Activated T-cell treated with anti-CD3 and anti-CD28 coated beads for 24 hours (primary cell): Measurements from ENCODE around the gene SLC31A1.
"Not testable (repeated sequence)": the region's sequence is repeated elsewhere in the genome, so short reads cannot be mapped to it uniquely, and the experiment has no call there.

Experiments
- DNase-seq: peaks from one replicate; pipeline ENCODE4 v3.0.0-alpha.2; 2020; ENCODE audit warnings: low read depth

SLC31A1 gene

DNA sequence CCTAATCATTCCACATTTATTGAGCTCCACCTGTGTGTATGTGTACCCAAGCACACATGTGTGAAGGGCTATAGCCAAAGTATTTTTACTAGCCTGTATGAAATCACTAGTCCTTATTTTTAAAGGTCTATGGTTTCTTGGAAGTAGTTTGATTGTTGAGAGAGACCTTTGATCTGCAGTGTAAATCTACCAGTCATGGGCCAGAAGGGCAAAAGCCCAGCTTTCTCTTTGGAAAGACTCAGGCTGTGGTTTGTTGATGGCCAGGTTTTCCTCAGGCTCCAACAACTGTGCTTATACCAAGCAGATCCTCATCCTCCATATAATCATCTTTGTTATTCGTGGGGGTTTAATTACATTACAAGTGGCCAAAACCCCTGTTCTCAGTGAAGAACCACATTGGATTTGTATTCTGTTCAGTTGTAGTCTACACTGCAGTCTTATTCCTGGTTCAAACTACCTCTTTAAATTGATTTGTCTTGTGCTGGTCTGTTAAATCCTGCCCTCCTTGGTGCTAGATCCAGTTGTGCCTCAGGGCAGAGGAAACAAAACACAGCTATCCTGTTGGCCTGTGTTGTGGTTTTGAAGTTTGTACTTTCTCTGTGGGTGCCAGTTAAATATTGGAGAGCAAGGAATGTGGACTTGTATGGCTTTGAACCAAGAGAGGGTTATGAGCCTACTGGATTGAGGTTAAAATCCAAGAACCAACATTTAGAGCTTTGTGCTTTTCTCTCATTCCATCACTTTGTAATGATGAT is 40.8 kb downstream of the SLC31A1 start:
- no peak for DNase-seq

DNA sequence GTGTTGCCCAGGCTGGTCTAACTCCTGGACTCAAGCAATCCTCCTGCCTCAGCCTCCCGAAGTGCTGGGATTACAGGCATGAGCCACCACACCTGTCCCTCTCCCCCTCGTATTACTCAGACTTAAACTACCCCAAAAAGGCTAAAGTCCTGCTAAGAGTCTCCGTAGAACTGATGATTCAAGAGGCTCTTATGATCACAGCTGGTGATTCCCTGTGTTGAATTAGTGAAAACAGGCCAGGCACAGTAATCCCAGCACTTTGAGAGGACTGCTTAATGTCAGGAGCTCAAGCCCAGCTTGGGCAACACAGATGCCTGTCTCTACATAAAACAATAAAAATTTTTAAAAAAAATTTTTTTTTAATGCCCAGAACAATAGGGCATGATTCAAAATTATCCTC is 44.8 kb downstream of the SLC31A1 start:
- no peak for DNase-seq

DNA sequence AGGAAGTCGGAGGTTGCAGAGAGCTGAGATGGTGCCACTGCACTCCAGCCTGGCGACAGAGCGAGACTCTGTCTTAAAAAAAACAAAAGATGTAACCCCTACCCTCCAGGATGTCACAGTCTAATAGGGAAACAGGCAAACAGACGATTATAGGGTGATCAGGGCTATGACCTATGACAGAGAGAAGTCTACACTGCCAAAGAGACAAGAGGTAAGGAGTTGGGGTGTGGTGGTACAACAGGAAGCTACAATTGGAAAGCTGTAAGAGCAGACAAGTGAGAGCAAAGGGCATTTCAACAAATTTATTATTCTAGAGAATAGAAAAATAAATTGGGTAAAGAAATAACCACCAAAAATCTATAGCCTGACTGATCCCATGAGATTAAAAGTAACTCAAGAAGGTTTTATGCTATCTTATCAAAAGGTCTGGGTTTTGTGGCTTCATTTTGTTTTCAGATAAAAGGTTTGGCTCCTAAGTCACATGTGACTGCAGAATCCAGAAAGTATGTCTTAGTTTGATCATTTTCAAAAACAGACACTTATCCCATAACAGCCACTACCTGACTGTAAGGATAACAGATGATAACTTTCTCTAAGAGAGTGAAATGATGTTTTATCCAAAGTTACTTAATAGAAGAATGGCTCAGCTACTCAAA is 46.7 kb downstream of the SLC31A1 start:
- DNase-seq: no peak

DNA sequence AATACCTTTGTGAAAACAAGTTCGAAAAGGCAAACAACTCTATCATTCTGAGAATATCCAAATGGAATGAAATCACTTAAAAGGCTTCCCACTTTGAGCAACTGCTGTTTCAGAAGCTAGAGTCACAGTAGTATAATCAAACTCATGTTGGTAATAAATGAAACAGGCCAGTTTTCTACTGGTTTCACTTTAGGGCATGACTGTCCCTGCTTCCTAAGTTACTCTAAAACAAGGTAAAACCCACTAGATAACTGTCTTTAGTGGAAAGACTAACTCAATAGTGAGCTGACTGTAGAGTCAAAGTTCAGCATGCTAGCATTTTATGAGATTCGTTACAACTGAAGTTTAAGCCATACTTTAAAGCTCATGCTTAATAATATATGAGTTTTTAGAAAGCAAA is 48.0 kb downstream of the SLC31A1 start:
- DNase-seq: no peak

DNA sequence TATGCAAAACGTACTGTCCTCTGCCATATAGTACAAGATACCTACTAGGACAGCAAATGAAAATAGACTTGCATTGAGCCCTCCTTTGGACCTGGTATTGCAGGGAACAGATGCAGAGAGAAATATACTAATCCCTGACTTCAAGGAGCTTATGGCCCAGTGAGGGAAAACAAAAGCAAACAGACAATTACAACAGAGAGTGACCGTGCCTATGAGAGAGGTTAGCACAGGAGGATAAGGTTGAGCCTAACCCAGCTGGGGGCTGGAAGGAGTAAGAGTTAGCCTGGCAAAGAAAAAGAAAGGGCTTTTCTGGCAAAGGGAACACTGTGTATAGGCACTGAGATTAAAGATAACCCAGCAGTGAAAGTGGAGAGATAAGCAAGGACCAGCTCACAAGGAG is 48.5 kb downstream of the SLC31A1 start:
- DNase-seq: no peak

DNA sequence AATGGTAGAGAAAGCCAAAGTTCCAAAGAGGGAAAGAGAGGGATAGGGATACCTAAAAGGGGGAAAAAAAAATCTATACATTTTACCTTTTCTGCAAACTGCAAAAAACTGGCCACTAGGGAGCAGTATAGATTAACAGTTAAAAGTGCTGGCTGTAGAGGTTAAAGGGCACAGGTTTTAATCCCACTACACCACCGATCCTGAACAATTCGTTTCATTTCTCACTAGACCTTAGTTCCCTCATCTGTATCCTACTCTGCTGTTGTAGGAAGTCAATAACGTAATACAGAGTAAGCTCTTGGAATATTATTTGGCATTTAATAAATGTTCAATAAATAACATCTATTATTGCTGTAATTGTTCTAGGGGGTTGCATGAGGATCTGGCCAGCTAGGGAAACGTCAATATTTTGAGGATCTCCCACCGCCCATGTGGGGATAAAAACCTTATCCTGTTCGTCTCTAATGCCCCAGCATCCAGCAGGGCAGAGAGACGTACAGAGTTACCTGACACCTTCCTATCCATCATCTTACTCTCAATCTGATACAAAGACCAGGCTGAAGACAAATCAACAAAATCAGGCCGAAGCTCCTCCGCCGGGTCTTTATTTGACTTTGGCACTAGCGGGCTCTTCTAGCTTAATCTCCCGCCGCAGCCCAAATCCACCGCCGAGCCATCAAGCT is 53.3 kb downstream of the SLC31A1 start:
- DNase-seq: peak; percentile 24

DNA sequence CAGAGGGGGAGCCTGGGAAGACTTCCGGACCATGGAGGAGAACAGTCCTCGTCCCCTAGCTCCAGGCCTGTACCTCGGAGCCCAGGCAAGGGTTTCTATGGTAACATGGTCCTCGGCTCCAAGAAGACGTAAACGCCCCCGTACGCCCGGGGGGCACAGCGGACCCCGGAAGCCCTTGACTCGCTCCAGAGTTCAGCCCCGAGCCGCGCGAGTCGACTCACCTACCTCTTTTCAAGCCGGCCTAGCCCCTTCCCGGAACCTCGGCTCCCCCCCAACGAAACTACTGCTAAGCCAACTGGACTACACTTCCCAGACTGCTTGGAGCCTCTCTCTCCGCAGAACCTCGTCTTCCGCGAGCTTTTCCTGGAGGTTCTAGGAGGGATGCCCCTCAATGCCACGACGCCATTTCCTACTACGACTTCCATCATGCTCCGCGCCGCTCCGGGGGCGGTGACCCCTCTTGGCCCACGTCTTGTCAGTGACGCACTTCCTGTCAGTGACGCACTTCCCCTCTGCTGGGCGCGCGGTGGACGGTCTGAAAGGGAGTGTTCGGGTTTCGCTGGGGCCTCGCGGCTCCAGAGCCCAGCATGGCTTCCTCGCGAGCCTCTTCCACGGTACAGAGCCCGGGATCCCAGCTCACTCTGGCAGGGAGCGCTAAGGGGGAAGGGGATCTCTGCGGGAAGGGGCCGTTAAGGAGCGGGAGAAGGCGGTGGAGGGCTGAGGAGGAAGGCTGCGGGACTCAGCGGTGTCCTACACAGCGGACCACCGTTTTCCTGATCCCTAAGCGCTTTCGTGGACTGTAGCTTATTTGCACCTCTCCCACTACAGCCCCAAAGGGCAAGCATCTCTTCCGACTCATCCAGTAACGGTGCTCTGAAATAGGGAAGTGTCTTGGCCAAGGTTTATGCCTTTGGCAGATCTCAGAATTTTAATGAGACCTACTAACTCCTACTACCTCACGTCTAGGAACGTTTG is 54.1 kb downstream of the SLC31A1 start, which contains the start of the genes CDC26 and PRPF4:
Gene CDC26 (minus strand): TSS at position 416 of the 975 bp plus-strand sequence. CDS start 3,065 bp downstream, outside the sequence.
Gene PRPF4 (plus strand): TSS at position 502 of the 975 bp plus-strand sequence. CDS start 86 bp downstream, at position 588.
- DNase-seq: peak; percentile 97

DNA sequence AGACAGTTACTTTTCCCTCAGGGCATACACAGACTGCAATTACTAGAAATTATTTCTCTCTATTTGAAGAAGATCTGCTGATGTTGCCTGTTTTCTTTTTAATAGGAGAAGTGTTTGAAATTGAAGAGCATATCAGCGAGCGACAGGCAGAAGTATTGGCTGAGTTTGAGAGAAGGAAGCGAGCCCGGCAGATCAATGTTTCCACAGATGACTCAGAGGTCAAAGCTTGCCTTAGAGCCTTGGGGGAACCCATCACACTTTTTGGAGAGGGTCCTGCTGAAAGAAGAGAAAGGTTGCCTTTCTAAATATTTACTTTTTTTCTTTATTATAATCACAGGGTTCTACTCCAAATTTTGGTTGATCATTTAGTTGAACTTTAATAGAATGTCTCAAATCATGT is 57.5 kb downstream of the SLC31A1 start:
- no peak for DNase-seq

DNA sequence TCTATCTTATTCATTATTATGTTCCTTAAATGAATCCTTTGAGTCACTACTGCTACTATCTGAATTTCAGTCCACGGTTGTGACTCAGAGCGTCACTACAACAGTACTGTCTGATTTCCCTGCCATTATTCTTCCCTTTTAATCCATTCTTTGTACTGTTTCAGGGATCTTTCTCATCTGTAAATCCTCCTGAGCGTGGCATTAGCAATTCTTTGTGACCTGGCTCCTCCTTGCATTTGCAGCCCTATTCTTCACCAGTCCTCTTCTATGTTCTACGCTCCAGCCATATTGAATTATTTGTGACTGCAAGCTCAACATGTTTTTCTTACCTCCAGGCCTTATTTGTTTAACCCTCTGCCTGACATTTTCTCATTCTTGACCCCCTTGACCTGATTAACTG is 60.0 kb downstream of the SLC31A1 start:
- DNase-seq: no peak

DNA sequence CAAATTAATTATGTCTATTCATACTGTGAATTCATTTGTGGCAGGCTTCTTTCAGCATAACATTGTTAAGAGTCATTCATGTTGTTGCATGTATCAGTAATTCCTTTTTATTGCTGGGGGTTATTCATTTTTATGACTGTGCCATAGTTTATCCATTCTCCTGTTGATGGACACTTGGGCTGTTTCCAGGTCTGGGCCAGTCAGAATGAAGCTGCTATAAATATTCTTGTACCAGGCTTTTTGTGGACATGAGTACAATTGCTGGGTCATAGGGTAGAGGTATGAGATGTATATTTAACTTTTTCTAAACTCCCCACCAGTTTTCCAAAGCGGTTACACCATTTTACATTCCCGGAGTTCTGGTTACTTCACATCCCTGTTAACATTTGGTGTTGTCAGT is 67.7 kb downstream of the SLC31A1 start:
- DNase-seq: no peak

DNA sequence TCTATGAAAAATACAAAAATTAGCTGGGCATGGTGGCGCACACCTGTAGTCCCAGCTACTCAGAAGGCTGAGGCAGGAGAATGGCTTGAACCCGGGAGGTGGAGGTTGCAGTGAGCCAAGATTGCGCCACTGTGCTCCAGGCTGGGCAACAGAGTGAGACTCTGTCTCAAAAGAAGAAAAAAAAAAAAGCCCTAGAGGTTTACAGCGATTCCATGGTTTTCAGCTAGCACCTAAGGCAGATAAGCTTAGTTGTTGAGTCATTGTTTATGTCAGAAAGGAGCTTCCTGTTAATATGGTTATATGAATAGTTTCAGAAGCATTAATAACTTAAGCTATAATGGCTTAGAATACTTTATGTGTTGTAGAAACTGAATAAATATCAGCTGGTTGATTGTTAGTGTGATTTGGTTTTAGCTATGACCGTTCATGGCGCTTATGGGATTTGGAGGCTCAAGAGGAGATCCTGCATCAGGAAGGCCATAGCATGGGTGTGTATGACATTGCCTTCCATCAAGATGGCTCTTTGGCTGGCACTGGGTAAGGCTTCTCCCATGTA is 68.8 kb downstream of the SLC31A1 start:
- no peak for DNase-seq

DNA sequence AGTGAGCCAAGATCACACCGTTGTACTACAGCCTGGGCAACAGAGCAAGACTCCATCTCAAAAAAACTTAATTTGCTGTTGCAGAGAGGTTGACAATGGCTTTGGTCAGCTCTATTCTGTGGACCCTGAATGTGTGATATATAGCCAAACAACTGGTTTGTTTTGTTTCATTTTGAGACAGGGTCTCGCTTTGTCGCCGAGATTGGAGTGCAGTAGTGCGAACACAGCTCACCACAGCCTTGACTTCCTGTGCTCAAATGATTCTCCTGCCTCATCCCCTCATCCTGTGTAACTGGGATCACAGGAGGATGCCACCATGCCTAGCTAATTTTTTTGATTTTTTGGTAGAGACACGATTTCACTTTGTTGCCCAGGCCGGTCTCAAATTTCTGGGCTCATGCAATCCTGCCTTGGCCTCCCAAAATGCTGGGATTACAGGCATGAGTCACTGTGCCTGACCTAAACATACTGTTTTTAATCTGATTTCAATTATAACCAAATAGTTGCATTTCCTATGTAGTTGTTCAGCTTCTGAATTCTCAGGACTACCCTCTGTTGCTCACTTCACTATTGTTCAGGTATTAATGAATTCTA is 72.0 kb downstream of the SLC31A1 start:
- DNase-seq: no peak

DNA sequence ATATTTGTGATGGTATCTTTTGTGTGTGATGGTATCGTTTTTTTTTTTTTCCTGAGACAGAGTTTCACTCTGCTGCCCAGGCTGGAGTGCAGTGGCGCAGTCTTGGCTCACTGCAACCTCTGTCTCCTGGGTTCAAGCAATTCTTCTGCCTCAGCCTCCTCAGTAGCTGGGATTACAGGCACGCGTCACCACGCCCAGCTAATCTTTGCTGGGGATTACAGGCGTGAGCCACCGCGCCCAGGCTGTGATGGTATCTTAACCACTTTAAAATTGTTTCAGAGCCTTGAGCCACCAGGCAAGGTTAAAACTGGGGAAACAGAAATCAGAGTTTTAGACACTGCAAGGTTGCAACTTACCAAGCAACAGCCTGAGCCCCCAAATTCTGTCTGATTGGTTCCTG is 74.9 kb downstream of the SLC31A1 start:
- DNase-seq: not testable (repeated sequence)

DNA sequence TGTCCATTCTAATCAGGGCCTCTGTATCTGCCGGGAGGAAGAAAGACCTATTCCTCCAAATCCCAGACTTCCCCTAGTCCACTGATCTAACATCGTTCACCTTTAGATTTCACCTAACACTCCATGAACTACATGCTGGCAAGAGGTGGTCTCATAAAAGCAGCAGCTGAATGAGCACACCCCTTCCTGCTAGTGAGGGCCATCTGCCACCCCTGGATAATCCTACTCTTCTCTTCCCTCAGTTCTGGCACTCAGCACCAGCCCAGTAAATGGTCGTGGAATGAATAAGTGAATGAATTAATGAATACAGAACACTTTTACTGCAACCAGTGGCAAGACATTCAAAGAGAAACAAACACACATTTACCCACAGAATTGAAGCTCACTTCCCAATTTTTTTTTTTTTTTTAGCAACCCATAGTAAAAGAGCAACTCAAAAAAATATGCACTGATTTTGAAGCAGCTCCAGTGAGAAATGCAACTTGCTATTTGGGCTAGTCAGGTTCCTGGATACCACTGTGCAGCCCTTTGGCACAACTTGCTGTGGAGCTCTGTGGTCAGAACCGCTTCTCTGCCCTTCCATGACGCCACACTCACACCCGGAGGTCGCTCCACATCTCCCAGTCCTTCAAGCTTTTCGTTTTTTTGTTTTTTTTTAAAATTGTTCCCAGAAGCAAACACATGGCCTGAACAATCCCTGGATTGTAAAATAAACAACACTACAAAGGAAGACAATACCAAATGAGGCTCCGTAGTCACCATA is 75.6 kb downstream of the SLC31A1 start:
- no peak for DNase-seq

DNA sequence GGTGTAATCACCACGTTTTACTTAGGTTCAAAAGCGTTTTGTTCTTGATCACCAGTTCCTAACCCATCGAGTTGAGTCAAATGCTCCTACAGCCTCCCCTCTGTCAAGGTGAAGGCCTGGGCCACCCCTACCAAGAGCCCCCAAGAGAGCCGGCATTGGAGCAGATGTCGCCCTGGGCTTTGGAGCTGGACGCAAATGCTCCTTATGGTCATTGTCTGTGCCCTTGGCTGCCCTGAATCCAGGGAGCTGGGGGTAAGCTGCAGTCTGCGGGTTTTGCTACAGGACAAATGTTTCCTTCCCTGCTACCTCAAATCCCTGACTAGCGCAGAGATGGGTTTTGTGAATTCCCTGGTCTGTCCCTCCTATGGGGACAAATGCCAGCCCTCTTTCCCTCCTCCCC is 77.0 kb downstream of the SLC31A1 start:
- DNase-seq: no peak

DNA sequence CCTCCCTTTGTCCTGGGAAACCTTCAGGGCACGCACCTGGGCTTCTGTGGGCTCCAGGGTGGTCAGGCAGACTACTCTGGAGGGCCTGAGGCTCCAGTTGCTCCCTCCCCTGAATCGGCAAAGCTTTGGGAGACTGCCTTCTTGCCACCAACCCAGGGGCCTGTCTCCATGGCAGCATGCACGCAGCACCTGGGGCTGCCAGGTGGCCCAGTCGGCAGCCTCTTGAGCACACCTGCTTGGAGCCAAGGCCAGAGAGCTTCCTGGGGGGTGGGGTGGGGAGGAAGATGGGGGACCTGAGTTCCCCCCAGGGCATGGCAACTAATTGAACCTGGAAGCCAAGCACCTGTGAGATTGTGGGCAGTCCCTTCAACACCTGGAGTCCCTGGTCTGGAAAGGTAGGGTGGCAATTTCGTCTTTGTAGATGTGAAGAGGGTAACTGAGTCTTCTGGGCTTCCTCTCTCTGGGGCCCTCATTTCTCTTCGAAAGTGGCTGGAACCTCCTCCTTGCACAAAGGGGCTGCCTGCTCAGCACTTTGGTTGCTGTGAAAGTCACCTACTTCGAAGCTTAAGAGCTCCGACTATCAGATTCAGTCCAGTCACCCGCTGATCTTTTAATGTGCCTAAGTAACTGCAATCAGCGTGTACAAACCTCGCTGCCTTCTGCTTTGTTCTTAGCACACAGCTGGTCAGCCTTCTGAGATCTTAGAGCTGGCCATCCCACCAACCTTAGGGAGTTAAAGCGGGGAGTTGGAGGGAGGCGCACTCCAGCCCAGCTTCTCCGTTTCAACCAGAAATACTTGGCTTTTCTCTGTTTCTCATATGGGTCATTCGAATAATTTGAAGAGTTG is 77.8 kb downstream of the SLC31A1 start:
- no peak for DNase-seq

DNA sequence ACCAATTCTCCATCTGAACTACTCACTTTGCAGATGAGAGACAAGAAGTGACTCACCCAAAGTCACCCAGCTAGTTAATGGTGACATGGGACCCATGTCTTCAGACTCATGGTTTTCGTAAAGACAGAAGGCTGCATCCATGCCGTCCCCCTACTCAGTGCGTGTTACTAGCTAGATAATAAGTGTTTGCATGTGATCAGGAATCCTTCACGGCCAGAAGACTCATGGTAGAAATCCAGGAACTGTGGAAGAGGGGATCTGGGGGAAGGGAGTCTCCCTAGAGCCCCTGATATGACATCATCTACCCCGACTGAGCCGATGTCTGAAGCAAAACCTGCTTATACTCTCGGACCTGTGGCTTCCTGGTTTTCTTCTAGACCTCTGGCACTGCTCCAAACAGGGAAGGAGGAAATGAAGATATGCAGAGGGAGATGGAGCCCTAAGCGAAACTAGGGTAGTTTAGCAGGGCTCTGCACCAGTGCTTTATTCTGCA is 78.5 kb downstream of the SLC31A1 start:
- no peak for DNase-seq

DNA sequence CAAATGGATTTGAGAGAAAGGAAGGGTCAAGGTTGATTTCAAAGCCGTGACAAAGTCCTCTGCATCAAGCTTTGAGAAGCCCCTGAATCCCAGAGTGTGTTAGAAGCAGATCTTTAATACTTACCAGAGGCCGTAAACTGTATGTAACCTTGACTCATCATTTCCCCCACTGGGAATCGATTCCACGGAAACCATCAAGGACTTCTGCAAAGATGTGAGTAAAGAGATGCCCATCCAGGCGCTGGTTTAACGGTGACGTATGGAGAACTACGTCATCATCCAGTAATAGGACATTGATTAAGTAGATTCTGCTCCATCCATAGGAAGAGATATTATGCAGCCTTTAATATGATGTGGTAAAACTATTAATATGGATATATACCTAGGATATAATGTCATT is 80.2 kb downstream of the SLC31A1 start:
- no peak for DNase-seq

DNA sequence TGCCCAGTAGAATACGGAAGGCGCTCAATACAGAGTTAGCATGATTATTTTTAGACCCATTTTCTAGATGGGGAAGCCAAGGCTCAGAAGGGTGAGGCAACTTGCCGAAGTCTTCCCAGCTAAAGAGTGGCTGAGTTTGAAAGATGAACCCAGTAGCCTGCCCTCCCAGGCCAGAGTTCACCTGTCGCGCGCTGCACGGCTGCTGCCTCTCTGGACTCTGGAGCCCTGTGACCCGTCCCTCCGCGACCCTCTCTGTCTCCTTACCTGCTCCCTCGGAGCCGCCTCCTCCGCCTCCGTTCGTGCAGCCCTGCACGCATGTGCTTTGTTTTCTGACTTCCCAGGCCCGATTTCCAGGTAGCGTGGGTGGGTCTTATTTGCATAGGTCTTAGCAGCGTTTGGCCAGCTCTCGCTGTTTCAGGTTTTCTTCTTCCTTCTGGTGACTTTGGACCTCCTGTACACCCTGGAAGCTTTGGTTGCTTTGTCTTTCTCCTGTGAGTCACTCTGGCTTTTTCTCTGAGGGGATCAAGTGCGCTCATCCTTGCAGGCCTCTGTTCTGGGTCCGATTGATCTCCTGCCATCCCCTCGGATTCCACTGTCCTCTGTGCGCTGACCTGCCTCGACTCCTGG is 81.6 kb downstream of the SLC31A1 start, which contains the start of gene RNF183:
Gene RNF183 (minus strand): TSS at position 585 of the 627 bp plus-strand sequence. CDS start 5,192 bp downstream, outside the sequence.
- no peak for DNase-seq
